Inferior parietal cortex (tissue), 1 donor: Measurements from ENCODE around the gene GPX7.
A peak's percentile ranks its signal among the peaks of the same experiment; 100 is the strongest.
"Not testable (repeated sequence)": the region's sequence is repeated elsewhere in the genome, so short reads cannot be mapped to it uniquely, and the experiment has no call there.

Experiments used
- DNase-seq: peaks from one replicate; pipeline ENCODE4 v3.0.0-alpha.2; 2016; ENCODE audit errors: extremely low spot score

The GPX7 gene

DNA sequence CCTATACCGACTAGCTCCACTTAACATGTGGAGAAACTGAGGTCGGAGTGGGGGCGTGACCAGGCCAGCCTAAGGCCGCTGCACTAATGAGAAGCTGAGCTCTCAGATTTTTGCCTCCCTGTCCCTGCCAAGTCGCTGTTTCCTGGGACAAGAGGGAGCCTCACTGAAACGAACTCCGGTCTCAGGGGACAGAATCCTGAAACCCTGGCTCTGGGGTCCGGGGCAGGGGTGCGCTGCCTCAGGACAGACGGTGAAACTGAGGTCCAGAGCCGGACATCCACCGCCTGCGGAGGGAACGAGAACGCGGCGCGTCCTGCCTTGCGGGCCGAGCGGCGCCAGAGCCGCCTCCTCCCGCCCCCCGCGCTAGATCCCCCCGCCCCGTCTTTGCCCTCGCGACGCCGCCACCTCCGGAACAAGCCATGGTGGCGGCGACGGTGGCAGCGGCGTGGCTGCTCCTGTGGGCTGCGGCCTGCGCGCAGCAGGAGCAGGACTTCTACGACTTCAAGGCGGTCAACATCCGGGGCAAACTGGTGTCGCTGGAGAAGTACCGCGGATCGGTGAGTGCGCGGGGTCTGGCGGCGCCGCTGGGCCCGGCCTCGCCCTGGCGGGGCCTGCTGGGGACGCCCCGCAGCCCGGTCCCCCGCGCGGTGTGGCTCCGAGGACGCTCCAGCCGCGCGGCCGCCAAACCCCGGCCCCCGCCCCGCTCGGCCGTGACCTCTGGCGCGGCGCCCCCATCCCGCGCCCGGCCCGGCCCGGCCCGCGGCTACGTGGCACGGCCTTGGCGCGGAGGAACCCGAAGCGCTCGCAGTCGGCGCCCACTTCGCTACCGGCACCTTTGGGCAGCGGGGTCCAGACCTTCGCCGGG lies at the start of gene GPX7:
GPX7 (plus strand) TSS at position 381 of the 865 bp plus-strand sequence; CDS start at position 420, 39 bp downstream.
- DNase-seq, result peak; percentile 22

DNA sequence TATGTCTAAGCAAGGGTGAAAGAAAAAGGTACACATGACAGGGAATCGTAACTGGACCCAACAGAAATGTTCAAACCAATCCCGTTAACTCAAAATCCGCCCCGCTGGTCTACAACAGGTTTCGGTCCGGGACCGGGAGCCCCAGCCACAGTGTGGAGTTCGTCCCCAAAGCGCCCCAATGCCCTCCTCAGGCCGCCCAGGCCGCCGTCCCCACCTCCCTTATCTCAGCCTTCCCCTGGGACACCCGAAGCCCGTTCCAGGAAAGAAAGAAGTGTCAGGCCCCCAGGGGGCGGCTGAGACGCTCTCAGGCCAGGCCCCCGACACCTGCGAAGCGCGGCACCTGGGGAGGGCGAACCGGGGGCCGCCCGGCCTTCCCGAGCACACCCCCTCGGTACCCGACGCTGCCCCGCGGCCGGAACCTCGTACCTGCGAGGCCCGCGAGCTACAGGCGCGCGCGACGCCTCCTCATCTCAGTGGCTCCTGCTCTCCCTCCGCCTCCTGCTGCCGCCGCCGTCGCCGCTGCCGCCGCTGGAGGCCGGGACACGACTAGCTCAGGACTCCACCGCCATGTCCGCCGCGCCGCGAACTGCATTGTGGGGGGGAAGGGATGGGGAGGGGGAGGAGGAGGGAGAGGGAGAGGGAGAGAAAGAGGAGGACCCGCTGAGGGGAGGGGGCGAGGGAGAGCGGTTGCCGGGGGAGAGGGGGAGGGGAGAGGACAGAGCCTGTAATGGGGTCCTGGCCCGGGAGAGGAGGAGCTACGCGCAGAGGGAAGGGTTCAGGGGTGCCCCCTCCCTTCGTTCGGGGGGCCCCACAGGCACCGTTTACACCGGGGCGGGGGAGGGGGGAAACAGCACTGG lies 49.4 kb upstream of the GPX7 start, which contains the start of gene TUT4:
TUT4 (minus strand) TSS at position 588 of the 857 bp plus-strand sequence. CDS start 26,812 bp downstream, outside the sequence.
- DNase-seq, result peak; percentile 56

DNA sequence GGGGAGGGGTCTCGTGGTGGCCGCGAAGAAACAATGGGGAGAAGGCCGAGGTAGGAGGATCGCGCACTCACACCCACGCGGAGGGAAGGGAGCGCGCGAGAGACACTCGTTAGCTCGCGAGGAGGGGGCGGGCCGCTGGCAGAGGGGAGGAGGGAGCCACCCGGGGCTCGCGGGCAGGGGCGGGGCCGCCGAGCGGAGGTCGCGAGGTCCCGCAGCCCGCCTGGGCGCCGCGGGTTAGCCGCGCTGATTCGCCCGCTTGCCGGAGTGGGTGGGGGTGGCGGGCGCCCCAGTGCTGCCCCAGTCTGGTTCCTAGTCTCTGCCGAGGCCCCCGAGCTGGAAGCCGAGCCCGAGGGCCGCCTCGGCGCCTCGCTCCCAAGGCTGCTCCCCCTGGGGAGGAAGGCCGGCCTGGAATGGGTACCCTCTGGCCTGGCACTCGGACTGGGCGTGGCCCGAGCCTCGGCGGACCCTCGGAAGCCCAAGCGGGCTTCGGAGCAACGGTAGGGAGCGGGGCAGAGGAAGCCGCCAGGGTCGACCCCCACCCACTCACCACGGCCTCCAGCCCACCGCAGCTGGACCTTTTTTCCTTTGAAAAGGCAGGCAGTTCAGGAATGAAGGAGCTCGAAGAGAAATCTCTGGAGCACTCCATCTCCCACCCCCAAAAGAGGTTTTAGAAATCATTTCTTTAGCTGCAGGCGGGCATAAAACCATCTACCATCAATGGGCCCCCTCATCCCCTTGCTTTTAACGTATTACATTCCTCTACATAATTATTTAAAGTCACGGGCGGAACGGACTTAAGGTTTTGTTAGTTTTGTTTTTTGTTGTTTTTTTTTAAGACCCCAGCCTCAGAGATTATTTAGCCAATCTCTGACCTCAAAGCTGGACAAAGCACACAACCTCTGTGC lies 48.6 kb upstream of the GPX7 start:
- DNase-seq, result peak; percentile 29

DNA sequence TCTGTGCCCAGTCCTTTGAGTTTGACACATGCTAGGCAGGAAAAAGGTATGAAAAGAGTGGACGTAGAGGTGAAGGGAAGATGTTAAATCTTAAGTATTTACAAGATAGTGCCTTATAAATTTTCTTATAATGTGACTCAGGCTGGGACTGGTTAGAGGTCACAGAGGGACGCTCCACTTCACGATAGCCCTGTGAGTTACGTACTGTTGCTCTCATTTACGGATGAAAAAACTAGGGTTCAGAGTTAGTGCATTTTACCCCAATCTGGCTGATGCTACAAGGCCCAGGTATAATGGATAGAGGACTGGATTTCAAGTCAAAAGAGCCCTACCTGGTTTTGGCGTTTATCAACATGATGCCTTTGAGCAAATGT lies 47.9 kb upstream of the GPX7 start:
- DNase-seq, result no peak

DNA sequence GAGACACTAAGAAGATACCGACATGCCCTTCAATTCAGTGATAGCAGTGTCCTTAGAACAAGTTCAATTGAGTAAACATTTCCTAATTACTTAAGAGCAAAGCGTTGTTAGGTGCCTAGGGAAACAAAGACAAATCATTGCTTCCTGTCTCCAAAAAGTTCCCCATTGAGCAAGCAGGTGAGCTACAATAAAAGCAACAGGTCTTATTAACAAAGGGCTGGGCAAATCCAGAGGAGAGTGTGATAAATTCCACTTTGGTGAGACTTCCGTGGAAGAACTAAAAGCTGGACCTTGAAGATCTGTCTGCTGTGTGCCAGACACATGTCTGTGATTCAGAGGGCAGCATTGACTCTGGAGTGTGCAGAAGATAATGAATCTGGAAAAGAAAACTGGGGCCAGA lies 47.4 kb upstream of the GPX7 start:
- no peak for DNase-seq

DNA sequence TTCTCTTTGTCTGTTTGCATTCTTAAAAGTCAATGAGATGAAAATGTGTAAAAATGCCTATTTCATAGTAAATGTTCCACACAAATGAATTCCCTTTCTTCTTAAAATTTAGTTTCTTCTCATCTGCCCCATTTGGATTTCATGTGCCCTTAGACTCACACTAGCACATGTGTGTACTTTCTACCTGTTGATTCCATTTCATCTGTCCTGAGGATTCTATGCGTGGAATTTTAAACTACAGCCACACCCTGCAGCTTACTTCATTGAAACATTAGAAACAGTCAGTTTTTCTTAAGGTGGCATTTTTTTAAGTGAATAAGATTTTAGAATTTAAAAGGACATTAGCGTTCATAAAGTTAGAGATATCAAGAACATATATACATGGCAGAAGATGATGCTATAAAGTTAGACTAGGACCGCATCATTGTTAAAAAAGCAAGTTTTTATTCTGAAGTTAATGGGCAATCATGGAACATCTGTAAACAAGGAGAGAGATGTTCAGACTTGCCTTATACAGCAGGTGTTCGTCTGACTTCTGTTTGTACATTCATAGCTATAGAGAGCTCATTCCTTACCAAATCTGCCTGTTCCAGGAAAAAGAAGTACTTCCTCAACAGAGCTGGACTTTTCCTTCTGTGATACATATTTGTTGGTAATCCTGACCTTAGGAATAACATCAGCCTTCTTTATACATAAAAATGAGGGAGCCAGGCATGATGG lies 45.4 kb upstream of the GPX7 start:
- DNase-seq, result no peak

DNA sequence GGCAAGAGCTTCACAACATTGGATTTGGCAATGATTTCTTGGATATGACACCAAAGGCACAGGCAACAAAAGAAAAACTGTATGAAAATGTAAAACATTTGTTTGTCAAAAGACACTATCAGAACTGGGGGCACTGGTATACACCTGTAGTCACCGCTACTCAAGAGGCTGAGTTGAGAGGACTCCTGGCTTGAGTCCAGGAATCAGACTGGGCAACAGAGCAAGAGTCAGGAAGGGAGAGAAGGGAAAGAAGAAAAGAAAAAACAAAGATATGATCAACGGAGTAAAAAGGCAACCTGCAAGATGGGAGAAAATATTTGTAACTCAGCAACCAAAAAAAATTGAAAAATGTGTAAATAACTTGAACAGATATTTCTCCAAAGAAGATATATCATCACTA lies 43.2 kb upstream of the GPX7 start:
- DNase-seq, result no peak

DNA sequence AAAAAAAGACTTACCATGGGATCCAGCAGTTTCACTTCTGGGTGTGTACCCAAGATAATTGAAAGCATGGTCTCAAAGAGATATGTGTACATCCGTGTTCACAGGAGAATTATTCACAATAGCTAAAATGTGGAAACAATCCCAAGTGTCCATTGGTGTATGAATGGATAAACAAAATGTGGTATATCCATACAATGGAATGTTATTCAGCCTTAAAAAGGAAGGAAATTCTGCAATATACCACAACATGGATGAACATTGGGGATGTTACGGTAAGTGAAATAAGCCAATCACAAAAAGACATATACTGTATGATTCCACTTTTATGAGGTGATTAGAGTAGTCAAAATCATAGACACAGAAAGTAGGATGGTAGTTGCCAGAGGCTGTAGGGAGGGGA lies 42.3 kb upstream of the GPX7 start:
- DNase-seq, result no peak

DNA sequence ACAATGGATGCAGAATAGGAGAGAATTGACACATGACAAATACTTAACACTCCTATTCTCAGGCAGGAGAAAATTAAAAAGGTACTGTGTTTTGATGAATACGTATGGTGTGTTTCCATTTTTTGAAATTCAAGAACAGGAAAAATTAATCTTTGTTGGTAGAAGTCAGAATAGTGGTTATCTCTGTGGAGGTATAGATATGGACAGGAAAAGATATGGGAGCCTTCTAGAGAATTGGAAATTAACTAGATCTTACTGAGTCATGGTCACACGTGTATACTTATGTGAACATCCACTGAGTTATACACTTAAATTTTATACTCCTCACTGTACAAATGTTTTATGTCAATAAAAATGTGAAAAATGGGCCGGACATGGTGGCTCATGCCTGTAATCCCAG lies 39.4 kb upstream of the GPX7 start:
- DNase-seq, result no peak

DNA sequence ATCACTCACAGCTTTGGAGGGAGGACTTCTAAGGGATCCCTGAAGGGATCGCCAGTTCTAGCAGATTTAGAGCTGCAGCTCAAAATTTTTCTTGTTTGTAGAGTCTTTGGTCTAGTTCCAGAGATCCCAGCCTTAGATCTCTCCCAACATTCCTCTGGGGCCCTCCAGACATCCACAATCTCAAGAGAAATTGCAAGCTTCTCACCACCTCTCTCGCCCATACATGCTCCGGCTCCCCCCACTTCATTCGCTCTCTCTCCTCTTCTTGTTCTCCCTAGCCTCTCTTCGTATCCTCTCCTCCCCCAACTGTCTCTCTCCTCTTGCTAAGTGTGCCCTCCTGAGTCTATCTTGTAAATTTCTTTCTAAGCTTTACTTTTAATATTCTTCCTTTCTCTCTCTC lies 34.2 kb upstream of the GPX7 start:
- DNase-seq, result no peak

DNA sequence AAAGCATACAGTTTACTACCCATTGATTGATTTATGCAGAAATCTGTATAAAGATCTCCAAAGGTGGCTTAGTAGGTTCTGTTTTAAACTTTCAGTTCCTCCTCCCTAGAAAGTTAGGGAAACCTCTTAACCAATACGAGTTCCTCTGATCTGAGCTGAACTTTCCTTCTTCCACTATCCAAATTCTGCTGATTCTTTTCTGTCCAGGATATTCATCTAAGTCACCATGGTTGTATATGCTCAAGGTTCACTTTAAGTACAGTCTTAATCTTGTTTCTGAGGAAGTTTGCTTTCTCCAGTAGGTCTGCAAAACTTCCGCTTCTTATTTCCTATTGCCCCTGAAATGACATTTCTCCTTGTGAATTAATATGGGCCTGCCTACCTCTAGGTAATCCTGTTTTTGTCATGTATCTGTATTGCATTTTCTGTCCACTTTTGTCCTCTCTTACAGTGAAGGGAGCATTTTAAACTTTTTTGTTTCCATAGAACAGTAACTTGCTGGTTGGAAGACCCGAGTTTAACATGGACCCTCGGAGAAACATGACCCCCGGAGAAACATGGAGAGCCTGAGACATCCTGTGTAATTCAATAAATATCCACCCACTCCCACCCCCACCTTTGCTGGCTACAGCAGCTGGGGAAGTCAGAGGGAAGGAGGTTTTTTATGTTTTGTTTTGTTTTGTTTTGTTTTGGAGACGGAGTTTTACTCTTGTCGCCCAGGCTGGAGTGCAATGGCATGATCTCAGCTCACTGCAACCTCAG lies 32.5 kb upstream of the GPX7 start:
- no peak for DNase-seq

DNA sequence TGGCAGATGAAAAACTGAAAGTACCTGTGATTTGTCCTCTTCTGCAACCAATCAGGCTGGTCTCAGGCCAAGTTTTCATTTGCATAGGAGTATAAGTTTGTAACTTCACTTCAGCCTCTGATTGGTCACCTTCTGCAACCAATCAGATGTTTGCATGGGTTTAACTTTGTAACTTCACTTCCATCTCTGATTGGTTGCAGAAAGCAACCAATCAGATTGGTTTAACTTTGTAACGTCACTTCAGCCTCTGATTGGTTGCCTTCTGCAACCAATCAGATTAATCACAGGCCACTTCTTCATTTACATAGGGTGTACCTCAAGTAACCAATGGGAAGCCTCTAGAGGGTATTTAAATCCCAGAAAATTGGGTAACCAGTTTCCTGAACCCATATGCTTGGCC lies 30.4 kb upstream of the GPX7 start:
- DNase-seq, result no peak

DNA sequence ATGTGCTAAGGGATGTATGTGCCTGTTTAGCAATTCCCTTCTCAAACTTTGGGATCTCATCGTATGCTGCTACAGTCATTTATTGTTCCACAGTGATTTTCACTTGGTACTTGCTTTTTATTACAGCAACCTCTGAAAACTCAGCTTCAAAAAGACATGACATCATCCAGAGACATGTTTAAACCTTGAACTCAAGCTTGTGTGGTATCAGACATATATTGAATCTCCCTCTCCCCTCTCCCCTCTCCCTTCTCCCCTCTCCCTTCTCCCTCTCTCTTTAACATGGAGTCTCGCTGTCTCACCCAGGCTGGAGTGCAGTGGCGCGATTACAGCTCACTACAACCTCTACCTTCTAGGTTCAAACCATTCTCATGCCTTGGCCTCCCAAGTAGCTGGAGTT lies 29.8 kb upstream of the GPX7 start:
- DNase-seq, result no peak

DNA sequence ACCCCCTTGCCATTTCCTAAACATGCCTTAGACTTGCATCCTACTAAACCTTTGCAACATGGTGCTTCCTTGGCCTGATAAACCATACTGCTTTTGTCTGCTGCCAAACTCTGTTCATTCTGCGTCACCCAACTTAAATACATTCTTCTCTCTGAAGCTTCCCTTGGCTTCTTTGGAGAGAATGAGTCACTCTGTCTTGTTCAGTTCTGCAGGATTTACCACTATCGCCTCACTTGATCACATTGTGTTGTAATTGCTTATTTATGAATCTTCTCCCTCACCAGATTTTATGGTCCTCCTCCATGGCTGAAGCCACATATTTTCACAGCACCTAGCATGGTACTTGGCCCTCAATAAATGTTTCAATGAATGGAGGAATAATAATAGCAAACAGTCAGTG lies 27.6 kb upstream of the GPX7 start:
- peak; percentile 18 for DNase-seq

DNA sequence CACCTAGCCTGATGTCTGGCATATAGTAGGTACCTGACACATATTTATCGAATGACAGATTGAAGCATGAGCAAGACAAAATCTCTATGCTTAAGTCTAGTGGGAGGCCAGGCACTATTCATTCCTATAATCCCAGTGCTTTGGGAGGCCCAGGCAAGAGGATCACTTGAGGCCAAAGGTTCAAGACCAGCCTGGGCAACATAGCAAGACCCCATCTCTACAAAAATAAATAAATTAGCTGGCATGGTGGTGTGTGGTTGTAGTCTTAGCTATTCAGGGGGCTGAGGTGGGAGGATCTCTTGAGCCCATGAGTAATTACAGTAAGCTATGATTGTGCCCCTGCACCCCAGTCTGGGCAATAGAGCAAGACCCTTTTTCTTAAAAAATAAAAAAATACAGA lies 26.1 kb upstream of the GPX7 start:
- no peak for DNase-seq

DNA sequence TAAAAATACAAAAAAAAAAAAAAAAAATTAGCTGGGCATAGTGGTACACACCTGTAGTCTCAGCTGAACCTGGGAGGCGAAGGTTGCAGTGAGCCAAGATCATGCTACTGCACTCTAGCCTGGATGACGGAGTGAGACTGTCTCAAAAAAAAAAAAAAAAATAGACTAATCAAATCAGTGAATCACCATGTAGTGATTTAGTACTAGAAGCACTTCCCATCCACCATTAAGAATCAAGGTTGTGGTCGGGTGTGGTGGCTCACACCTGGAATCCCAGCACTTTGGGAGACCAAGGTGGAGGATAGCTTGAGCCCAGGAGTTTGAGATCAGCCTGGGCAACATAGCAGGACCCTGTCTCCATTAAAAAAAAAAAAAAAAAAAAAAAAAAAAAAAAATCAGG lies 24.1 kb upstream of the GPX7 start:
- not testable (repeated sequence) for DNase-seq

DNA sequence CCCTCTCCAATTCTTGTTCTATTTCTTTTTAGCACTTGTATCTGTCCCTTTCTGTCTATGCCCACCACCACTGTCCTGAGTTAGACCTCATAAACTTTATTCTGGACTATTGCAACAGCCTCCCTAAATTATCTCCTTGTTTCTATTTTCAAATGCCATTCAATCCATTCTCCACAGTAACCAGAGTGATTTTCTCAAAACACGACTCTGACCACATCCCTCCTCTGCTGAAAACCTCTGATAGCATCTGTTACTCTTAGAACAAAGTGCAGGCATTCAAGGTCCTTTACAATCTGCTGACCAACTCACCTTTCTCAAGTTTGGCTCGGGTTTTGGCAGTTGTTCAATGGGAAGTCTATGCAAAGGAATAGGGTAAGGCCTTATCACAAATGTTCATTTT lies 22.8 kb upstream of the GPX7 start:
- DNase-seq, result no peak

DNA sequence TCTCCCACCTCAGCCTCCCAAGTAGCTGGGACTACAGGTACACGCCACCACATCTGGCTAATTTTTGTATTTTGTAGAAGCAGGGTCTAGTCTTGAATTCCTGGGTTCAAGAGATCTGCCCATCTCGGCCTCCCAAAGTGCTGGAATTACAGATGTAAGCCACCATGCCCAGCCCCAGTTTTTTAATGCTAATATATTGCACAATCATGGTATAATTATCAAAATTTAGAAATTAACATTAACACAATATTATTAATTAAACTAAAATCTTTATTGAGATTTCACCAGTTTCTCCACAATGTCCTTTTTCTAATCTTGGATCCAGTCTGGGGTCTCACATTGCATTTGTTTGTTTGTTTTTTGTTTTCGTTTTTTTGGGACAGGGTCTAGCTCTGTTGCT lies 21.9 kb upstream of the GPX7 start:
- DNase-seq, result no peak

DNA sequence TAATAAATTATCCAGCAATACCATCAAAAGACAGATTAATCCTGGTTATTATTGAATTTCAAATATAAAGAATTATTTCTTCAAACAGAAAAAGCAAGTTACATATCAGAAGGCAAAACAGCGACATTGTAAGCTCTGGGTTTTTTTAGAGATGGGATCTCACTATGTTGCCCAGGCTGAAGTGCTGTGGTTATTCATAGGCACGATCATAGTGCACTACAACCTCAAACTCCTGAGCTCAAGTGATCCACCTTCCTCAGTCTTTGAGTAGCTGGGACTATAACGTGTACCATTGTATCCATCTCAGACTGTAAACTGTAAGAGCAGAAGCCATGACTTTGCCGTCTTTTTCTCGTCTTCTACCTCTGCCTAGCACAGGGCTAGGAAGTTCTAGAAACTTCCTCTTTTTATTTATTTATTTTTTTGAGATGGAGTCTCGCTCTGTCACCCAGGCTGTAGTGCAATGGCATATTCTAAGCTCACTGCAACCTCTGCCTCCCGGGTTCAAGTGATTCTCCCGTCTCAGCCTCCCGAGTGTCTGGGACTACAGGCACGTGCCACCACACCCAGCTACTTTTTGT lies 20.0 kb upstream of the GPX7 start:
- DNase-seq, result no peak

DNA sequence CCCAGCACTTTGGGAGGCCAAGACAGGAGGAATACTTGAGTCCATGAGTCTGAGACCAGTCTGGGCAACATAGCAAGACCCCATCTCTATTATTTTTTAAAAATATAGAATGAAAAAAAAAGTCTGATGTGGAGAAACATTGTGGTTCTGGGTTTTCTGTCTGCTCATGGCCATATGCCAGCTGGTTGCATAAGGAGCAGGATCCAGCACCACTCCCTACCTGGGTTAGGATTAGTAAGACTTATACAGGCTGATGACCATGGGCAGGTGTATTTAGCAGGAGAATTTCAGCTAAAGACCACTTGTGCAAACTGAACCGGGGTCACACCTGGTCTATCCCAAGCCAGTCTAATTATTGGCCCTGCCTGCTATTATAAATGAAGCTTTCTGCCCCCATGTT lies 16.7 kb upstream of the GPX7 start:
- DNase-seq, result no peak
